ENCODE data around the gene TEDDM1.

Gene TEDDM1

DNA sequence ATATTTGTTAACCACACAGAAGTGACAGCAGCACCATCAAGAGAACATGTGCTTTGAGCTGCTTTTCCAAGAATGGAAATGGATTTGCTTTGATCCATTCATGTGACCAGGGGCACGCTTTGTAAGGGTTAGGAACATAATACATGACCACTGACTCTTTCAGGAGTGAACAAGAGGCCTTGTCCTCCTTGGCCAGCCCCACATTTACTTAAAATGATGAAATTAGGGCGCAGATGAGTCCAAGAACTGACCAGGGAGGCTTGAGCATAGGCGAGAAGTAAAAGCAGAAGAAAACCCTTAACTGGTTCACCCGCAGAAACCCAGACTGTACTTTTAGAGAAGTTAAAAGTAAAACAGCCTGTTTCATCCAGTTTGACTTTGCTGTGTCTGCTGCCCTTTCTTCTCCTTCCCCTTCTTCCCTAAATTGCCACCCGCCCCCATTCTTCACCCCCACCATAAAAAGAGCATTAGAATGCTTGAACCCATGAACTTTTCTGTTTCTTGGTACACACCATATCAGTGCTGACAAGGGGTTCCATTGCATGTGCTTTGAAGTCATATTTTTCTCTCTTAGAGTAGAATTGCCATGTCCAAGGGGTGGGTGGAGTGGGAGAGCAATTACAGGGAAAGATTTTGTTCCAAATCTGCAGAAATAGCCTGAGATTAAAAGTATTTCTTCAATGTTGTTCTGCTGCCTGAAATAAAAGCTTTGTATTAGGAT is 6.3 kb downstream of the TEDDM1 start:
- no peak for DNase-seq (ENCODE audit: low read depth)
- TF ChIP-seq, protein P1, sequence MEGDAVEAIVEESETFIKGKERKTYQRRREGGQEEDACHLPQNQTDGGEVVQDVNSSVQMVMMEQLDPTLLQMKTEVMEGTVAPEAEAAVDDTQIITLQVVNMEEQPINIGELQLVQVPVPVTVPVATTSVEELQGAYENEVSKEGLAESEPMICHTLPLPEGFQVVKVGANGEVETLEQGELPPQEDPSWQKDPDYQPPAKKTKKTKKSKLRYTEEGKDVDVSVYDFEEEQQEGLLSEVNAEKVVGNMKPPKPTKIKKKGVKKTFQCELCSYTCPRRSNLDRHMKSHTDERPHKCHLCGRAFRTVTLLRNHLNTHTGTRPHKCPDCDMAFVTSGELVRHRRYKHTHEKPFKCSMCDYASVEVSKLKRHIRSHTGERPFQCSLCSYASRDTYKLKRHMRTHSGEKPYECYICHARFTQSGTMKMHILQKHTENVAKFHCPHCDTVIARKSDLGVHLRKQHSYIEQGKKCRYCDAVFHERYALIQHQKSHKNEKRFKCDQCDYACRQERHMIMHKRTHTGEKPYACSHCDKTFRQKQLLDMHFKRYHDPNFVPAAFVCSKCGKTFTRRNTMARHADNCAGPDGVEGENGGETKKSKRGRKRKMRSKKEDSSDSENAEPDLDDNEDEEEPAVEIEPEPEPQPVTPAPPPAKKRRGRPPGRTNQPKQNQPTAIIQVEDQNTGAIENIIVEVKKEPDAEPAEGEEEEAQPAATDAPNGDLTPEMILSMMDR (IDR thresholded peaks at IDR 0.05; ENCODE audit: low read depth, low read length, missing control alignments), result no peak
- no peak overlapping the region for H3K4me3 ChIP-seq (ENCODE audit: low read depth, low read length)

DNA sequence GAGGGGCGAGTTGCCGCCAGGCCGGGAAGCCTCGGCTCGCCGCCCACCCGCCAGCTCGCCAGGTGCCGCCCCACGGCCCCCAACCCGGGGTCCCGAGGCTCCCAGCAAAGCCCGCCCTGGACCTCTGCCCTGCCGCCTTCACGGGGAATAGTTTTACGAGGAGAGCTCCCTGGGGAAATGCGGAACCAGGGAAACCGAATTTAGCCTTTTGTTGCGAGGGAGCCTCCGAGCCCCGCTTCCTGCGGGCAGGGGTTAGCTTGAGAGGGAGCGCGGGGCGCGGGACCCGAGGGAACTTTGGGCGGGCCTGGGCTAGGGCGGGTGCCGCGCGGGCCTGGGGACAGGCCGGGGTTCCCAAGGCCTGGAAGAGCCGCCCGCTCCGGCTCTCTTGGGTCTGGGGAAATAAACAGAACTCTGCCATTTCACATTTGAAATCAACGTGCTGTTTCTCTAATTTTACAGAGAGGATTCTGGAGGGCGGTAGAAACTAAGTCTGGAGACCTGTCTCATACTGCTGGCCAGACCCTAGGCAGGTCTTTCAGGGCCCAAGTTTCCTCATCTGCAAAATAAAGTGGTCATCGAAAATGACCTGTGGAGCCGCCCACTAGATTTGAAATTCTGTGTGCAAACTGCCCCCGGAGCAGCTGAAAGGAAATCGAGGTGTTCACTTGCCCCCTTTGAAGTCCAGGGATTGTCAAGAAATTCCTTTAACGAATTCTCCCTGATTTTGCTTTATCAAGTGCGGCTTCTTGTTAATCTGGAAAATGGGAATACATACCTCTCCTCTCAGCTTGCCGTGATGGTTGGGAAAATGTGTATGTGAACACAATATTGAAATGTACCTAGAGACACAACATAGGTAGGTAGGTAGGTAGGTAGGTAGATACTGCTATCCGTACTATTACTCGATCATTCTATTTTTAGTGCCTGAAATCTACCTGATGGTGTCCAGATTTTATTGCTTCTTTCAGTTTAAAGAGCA is 8.1 kb downstream of the TEDDM1 start:
- TF ChIP-seq, protein P1 (IDR thresholded peaks at IDR 0.05; ENCODE audit: low read depth, low read length, missing control alignments), result no peak
- DNase-seq (ENCODE audit: low read depth), result no peak

DNA sequence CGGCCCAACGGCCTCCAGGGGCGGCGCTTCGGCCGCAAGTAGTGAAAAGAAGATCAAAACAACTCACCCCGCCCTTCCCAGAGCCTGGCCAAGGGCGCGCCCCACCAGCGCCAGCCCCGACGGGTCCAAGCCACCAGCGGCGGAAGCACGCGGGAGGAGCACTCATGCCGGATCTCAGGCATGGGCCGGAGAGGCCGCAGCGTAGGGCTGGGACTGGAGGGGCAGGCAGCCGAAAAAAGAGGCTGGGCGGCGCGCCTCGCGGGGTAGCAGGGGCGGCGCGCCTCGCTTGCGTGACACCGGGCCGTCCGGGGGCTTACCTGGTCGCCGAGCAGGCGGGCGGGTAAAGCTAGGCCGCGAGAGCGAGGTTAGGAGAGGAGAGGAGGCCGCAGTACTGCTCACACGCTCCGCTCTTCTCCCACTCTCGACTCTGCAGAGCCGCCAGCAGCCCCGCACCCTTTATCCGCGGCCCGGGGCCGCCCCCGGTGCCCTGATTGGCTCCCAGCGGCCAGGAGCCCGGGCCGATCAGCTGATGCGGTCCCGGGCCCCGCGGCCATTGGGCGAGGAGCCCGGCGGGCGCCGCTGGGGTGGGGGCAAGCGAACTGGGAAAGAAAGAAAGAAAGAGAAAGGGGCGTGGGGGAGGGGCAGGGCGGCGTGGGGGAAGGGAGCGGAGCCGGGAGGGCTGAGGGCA is 9.0 kb downstream of the TEDDM1 start, which contains the start of gene GLUL:
Gene GLUL (minus strand): TSS at position 429 of the 688 bp plus-strand sequence. CDS start 3,053 bp downstream, outside the sequence.
- peak within 1 kb of the TSS; percentile 69 for H3K4me3 ChIP-seq (ENCODE audit: low read depth, low read length)
- TF ChIP-seq, protein P1 (IDR thresholded peaks at IDR 0.05; ENCODE audit: low read depth, low read length, missing control alignments), result peak; percentile 18
- peak; percentile 41 for DNase-seq (ENCODE audit: low read depth)

More for the DNA sequence above, 8.1 kb downstream of the TEDDM1 start:
- peak overlapping the region; percentile 69 for H3K4me3 ChIP-seq (ENCODE audit: low read depth, low read length)

DNA sequence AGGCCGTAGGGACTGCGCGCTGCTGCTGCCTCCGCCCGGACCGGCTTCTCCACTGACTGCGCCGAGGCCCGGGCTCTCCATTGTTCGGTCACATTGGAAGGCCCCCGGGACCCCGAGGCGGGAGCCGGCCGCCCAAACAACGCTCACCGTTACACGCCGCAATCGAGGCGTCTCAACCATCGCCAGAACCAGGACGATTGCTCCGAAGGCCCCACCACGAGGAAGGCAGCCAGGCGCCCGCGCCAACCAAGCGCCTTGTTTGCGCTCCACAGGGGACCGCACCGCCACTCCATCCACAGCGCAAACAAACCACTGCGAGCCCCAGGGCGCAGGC is 9.5 kb downstream of the TEDDM1 start:
- DNase-seq (ENCODE audit: low read depth), result no peak
- H3K4me3 ChIP-seq (ENCODE audit: low read depth, low read length), result peak overlapping the region; percentile 69
- TF ChIP-seq, protein P1 (IDR thresholded peaks at IDR 0.05; ENCODE audit: low read depth, low read length, missing control alignments), result no peak

DNA sequence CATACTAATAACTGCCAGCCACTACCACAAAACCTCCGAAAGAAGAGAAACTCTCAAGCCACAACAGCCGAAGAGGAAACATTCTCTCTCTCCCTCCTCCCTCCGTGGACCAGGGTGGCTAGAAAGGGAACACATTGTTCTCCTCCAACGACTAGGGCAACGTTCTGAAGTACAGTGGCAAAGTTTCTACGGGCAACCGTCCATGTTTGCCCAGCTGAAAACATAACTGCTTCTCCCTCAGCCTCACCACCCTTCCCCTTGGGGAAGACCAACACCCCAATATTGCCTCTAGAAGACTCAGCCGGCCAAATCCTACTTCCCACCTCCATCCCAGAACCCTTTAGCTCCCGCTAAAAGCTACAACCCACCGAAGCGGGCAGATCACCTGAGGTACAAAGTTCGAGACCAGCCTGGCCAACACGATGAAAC is 10.8 kb downstream of the TEDDM1 start:
- DNase-seq (ENCODE audit: low read depth), result no peak
- TF ChIP-seq, protein P1 (IDR thresholded peaks at IDR 0.05; ENCODE audit: low read depth, low read length, missing control alignments), result no peak
- H3K4me3 ChIP-seq (ENCODE audit: low read depth, low read length), result peak overlapping the region; percentile 69

DNA sequence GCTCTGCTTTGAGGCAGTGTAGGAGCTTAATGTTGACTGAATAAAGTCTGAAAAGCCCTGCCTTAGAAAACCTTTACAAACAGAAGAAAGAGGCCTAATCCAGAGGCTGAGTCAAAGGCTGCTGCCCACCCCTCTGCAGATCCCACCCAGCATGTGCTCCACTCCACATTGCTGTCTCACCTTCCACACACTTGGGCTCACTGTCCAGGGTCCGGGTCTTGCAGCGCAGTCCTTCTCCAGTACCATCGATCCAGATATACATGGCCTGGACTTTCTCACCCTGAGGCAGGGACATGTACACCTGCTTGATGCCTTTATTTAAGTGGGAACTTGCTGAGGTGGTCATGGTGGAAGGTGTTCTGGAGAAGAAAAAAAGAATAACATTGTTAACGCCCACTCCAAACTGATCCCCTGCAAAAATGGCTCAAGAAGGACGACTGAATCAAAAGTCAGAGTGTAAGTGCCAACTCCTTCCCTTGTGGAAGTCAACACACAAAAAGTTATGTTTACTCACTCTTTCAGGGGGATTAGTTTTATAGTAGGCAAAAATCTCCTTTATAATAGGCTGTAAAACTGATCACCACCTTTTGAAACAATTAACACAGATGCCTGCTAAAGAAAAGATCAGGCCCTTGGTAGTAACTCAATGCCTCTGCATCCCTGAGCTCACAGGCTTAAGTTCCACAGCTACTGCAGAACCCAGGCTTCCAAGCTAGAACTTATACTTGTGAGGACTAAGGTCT is 11.9 kb downstream of the TEDDM1 start:
- no peak for DNase-seq (ENCODE audit: low read depth)
- H3K4me3 ChIP-seq (ENCODE audit: low read depth, low read length), result no peak overlapping the region
- TF ChIP-seq, protein P1 (IDR thresholded peaks at IDR 0.05; ENCODE audit: low read depth, low read length, missing control alignments), result no peak
